Transverse colon (tissue), 4 donors: Measurements from ENCODE around the gene LGI4. TPM values are rescaled to one million over a fixed set of nuclear protein-coding genes. Genes with fewer than 3 reads are reported as not detected.

ENCODE experiments used
- DNase-seq: peaks from one replicate; pipeline ENCODE4 v3.0.0-alpha.2; 2019
- H3K27ac ChIP-seq, 4 donors: fragments of 200-600 bp; sonication (generic); 2 replicates each; pipeline ENCODE4 v1.5.1; 2016 to 2018; ENCODE audit warnings: inconsistent platforms in 4 of 4
- H3K27me3 ChIP-seq: fragments of 200-600 bp; sonication (generic); 2 replicates; pipeline ENCODE4 v1.5.1; 2017; ENCODE audit warnings: inconsistent platforms
- H3K36me3 ChIP-seq, 4 donors: fragments of 200-600 bp; sonication (generic); 2 replicates each; pipeline ENCODE4 v1.5.1; 2017 to 2019; ENCODE audit warnings: inconsistent platforms in 4 of 4
- H3K4me1 ChIP-seq, 4 donors: fragments of 200-600 bp; sonication (generic); 2 replicates each; pipeline ENCODE4 v1.5.1; 2017 to 2020; ENCODE audit warnings: inconsistent platforms in 4 of 4
- H3K4me3 ChIP-seq, 4 donors: fragments of 200-600 bp; sonication (generic); 1 replicate in 1 of 4; 2 replicates in 3 of 4; pipeline versions ENCODE4 v1.5.1 to v1.6.1; 2017 to 2019; ENCODE audit warnings: inconsistent platforms in 4 of 4
- H3K9me3 ChIP-seq, 2 donors: fragments of 200-600 bp; sonication (generic); 2 replicates each; pipeline ENCODE4 v1.5.1; 2017 to 2019; ENCODE audit warnings: inconsistent platforms in 2 of 2
- EP300 ChIP-seq: sonication (generic); formaldehyde crosslinking; IDR thresholded peaks from one replicate; pipeline ENCODE4 v1.6.1; 2017; ENCODE audit warnings: antibody characterized with exemption, low read depth
- POLR2A ChIP-seq: fragments of 450-650 bp; IDR thresholded peaks from one replicate; pipeline ENCODE4 v1.6.1; 2016; ENCODE audit warnings: antibody characterized with exemption, mild to moderate bottlenecking, moderate library complexity
- POLR2AphosphoS5 ChIP-seq, 3 donors: sonication (generic); formaldehyde crosslinking; IDR thresholded peaks; one replicate each; pipeline ENCODE4 v1.6.1; 2016; ENCODE audit warnings: antibody characterized with exemption in 3 of 3
- WGBS, 2 donors: methylation state at CpG; one replicate each; pipeline ENCODE4 v1.1.5; 2018; ENCODE audit warnings: low coverage in 1 of 2; 5-methylcytosine and 5-hydroxymethylcytosine counted together
- in situ Hi-C, 4 donors: fragments of 200-750 bp; cut with MboI; loops; one replicate each; pipeline versions ENCODE4 v1.15.0 to v1.15.1; 2017; ENCODE audit warnings: low sequenced_read_pairs in 3 of 4, low pct_ligation_motif_present in 1 of 4, low pct_unique_long_range_greater_than_20kb in 1 of 4
- intact Hi-C: fragments of 100-400 bp; cut with DNase I; formaldehyde crosslinking; loops from one replicate; pipeline ENCODE4 v1.15.1; 2023; ENCODE audit warnings: low total_unique reads
- total RNA-seq, 4 donors: library from RNA; depleted of rRNA; stranded (reverse); fragments of >200 nt; gene quantifications; one replicate each; pipeline ENCODE4 v1.1.0, GENCODE V29; 2016
- TF ChIP-seq, protein P1 (sequence below), 5 experiments: fragments of 200-600 bp in 3 of 5; fragments of 450-650 bp in 2 of 5; sonication (generic) in 3 of 5; IDR thresholded peaks; 1 replicate in 2 of 5; 2 replicates in 3 of 5; pipeline ENCODE4 v1.5.1; 2016 to 2017; ENCODE audit warnings: antibody characterized with exemption in 5 of 5, inconsistent platforms in 3 of 5, mild to moderate bottlenecking in 2 of 5, moderate library complexity in 1 of 5

LGI4 gene
- total RNA-seq, 4 donors from 2014 or later, result 9.8 to 71.8 (median 25.9) TPM

DNA sequence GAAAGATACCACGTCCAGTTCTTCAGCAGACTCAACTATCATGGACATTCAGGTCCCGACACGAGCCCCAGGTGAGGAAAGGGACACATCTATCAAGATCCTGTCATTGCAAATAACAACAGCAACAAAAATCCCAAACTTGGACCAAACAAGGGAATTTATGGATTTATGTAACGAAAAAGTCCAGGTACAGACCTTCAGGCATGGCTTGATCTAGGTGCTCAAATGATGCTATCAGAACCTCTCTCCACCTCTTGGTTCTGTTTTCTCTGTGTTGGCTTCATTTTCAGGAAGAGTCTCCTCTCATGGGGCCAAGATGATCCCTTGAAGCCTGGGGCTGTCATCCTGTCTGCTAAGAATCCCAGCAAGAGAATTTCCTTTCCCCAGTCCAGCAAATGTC is 22.6 kb upstream of the LGI4 start:
- Histone ChIP-seq H3K27ac (no peak overlapping the region), H3K36me3 (peaks cover 0 to 6% (median 0%) of the 10 kb centered on the region in 4 donors), H3K9me3 (no peaks in the 10 kb centered on the region), H3K27me3 (peaks cover 40% of the 10 kb centered on the region), H3K4me3 (no peak overlapping the region), H3K4me1 (peaks cover 7 to 26% (median 18%) of the 10 kb centered on the region in 4 donors)
- DNase-seq, result no peak
- in situ Hi-C loops, result no loop called here
- TF ChIP-seq POLR2AphosphoS5 (IDR thresholded peaks at IDR 0.05) (no peak), POLR2A (no peak), EP300 (no peak)
- TF ChIP-seq, protein P1, sequence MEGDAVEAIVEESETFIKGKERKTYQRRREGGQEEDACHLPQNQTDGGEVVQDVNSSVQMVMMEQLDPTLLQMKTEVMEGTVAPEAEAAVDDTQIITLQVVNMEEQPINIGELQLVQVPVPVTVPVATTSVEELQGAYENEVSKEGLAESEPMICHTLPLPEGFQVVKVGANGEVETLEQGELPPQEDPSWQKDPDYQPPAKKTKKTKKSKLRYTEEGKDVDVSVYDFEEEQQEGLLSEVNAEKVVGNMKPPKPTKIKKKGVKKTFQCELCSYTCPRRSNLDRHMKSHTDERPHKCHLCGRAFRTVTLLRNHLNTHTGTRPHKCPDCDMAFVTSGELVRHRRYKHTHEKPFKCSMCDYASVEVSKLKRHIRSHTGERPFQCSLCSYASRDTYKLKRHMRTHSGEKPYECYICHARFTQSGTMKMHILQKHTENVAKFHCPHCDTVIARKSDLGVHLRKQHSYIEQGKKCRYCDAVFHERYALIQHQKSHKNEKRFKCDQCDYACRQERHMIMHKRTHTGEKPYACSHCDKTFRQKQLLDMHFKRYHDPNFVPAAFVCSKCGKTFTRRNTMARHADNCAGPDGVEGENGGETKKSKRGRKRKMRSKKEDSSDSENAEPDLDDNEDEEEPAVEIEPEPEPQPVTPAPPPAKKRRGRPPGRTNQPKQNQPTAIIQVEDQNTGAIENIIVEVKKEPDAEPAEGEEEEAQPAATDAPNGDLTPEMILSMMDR (IDR thresholded peaks at IDR 0.05), result no peak
- intact Hi-C loops, result no loop called here
- WGBS, 2 donors, result 90 to 100% methylated on average over 1 to 4 of the region's 4 CpGs

DNA sequence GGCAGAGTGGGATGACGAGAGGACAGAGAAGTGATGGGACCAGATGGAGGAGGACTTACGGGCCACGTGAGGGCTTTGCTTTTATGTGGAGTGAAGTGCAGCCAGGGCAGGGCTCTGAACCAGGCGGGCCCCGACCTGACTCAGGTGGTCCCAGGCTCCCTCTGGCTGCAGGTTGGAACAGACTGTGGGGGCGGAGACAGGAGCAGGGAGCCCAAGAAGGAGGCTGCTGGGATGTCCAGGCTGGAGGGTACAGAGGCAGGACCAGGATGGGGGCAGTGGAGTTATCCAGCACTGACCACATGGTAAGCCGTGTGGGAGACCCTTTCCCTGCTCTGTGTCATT is 21.8 kb upstream of the LGI4 start:
- peaks cover 48% of the 10 kb centered on the region for H3K27me3 ChIP-seq
- WGBS, 2 donors, result 82 to 92% methylated on average over 2 to 7 of the region's 7 CpGs

DNA sequence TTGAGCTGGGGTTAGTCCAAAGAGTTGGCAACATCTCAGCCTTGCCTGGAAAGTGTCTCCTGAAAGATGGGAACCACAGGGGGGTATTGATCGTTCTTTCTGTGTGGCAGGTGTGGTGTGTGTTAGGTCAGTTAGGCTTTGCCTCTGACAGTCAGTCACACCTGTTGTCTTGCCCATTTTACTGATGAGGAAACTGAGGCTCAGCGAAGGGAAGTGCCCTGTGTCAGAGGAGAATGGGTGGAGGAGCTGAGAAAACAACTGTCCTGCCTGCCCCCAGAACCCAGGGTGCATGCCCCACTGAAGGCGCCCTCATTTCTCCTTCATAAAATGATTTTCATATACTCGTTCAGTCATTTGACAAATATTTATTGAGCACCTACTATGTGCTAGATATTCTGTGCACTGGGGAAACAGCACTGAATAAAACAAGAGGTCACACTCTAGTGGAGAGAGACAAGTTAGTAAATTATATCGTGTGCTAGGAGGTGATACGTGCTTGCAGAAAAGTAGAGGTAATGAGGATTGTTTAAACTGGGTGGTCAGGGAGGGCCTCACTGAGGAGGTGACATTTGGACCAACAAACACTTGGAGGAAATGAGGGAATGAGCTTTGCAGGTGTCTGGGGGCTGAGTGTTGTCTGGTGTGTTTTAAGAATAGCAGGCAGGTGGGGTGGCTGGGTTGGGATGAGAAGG is 21.3 kb upstream of the LGI4 start:
- WGBS, 2 donors, result 75 to 84% methylated on average over 5 to 6 of the region's 6 CpGs
- no peak for DNase-seq
- intact Hi-C loops (no loop called here), in situ Hi-C loops (no loop called here)
- peaks cover 7 to 26% (median 18%) of the 10 kb centered on the region in 4 donors for H3K4me1 ChIP-seq
- peaks cover 0 to 6% (median 0%) of the 10 kb centered on the region in 4 donors for H3K36me3 ChIP-seq
- peaks cover 54% of the 10 kb centered on the region for H3K27me3 ChIP-seq
- H3K27ac ChIP-seq, result peak overlapping the region in 2 of 4 donors; percentile 82 to 83
- H3K4me3 ChIP-seq, result peak overlapping the region in 1 of 4 donors; percentile 68
- TF ChIP-seq EP300 (no peak), POLR2A (no peak), POLR2AphosphoS5 (IDR thresholded peaks at IDR 0.05) (no peak)
- TF ChIP-seq, protein P1 (IDR thresholded peaks at IDR 0.05), result no peak
- no peaks in the 10 kb centered on the region for H3K9me3 ChIP-seq

More for the DNA sequence above, 21.8 kb upstream of the LGI4 start:
- no peak for DNase-seq
- Histone ChIP-seq H3K9me3 (no peaks in the 10 kb centered on the region), H3K4me1 (peaks cover 7 to 26% (median 18%) of the 10 kb centered on the region in 4 donors), H3K27ac (no peak overlapping the region), H3K36me3 (peaks cover 0 to 6% (median 0%) of the 10 kb centered on the region in 4 donors), H3K4me3 (no peak overlapping the region)
- intact Hi-C loops (no loop called here), in situ Hi-C loops (no loop called here)
- no peak for TF ChIP-seq EP300
- TF ChIP-seq POLR2AphosphoS5 (IDR thresholded peaks at IDR 0.05), result no peak
- TF ChIP-seq POLR2A, result no peak
- TF ChIP-seq, protein P1 (IDR thresholded peaks at IDR 0.05), result no peak

DNA sequence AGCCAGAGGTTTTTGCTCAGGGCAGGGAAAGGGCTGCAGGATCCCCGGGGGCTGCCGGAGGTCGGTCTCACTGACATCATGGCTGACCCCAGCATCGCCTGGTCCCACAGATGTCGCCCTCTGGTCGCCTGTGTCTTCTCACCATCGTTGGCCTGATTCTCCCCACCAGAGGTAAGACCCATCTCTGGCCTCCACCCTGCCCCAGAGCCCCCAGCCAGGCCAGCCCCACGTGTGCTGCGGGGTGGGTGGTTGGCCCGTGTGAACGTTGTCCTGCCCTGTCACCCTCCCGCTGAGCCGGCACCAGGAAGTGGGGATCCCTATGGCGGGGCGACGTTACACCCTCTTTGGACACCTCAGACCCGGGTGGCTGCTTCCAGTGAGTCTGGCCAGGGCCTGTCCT is 20.6 kb upstream of the LGI4 start:
- intact Hi-C loops, result no loop called here
- DNase-seq, result no peak

More for the DNA sequence above, 20.6 kb upstream of the LGI4 start:
- Histone ChIP-seq H3K36me3 (peaks cover 0 to 6% (median 0%) of the 10 kb centered on the region in 4 donors), H3K27ac (peak overlapping the region; percentile 71 to 83 (median 78)), H3K4me3 (peak overlapping the region; percentile 1 to 68 (median 48)), H3K27me3 (peaks cover 60% of the 10 kb centered on the region), H3K9me3 (no peaks in the 10 kb centered on the region), H3K4me1 (peaks cover 7 to 26% (median 18%) of the 10 kb centered on the region in 4 donors)
- WGBS, 2 donors, result 37% methylated on average over 17 of the region's 17 CpGs; no CpG with 5 or more reads in 1 of the 2 donors
- in situ Hi-C loops, result no loop called here
- TF ChIP-seq POLR2A (no peak), POLR2AphosphoS5 (IDR thresholded peaks at IDR 0.05) (no peak), EP300 (no peak)
- TF ChIP-seq, protein P1 (IDR thresholded peaks at IDR 0.05), result no peak
